Bronchial epithelial cell (primary cell): ENCODE data around the gene PRDM15. TPM values are rescaled to one million over a fixed set of nuclear protein-coding genes. Genes with fewer than 3 reads are reported as not detected.

Source experiments
- DNase-seq: peaks from one replicate; pipeline ENCODE4 v3.0.0-alpha.2; 2010; ENCODE audit warnings: low read depth
- FAIRE-seq: peaks from 2 replicates; lab custom pipeline; 2011; peaks lifted over from hg19 to GRCh38; lab: Jason Lieb, UNC
- H3K27me3 ChIP-seq: 2 replicates; pipeline ENCODE4 v1.5.1; 2011; ENCODE audit warnings: low read length; ENCODE audit not compliant: control insufficient read depth, insufficient read depth
- H3K36me3 ChIP-seq: 2 replicates; pipeline ENCODE4 v1.5.1; 2011; ENCODE audit warnings: low read length; ENCODE audit not compliant: control insufficient read depth, insufficient read depth
- H3K4me3 ChIP-seq: 2 replicates; pipeline ENCODE4 v1.5.1; 2011; ENCODE audit warnings: mild to moderate bottlenecking, low read depth, low read length, control low read depth
- CTCF ChIP-seq: IDR thresholded peaks from 2 replicates; pipeline ENCODE4 v1.5.1; 2011; ENCODE audit warnings: mild to moderate bottlenecking, moderate library complexity, low read length, control low read depth, inconsistent platforms; ENCODE audit not compliant: insufficient read depth, severe bottlenecking
- total RNA-seq: library from RNA; depleted of rRNA; stranded (reverse); fragments of >200 nt; gene quantifications from 2 replicates; pipeline ENCODE4 v1.2.1, GENCODE V29; 2014

PRDM15 gene
- total RNA-seq, 1 donor from 2014 or later, result 6.1 TPM

DNA sequence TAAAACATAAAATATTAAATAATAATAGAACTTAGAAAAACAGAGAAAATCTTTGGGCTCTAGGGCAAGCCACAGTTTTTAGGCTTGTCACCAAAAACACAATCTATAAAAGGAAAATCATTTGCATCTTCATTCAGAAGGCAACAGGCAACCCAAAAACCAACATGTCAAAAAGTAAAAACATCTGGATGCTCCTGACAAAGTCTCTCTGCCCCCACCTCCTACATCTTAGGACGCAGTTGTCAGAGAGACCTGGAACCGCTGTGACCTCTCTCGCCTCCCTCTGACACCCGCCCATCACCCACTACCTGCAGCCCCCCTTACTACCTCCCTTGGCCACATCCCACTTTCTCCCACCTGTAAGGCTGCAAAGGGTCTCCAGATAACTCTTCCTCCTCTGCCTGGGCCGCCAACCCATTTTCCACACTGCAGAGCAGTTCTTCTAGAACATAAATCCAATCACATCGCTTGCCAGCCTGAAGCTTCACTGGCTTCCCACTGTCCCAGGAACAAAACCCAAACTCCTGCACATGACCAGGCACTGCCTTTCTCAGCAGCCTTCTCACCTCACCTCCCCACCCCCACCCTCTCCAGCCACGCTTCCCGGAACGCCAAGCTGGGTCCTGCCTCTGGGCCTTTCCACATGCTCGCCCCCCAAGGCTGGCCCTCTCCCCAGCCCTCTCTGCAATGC, 14.7 kb downstream of the PRDM15 start:
- peaks cover 2% of the 10 kb centered on the region for H3K36me3 ChIP-seq
- no peak for FAIRE-seq
- no peak overlapping the region for H3K4me3 ChIP-seq
- no peaks in the 10 kb centered on the region for H3K27me3 ChIP-seq
- no peak for DNase-seq
- TF ChIP-seq CTCF, result no peak

- TF ChIP-seq CTCF, result no peak
- Histone ChIP-seq H3K4me3 (no peak overlapping the region), H3K27me3 (no peaks in the 10 kb centered on the region), H3K36me3 (peaks cover 6% of the 10 kb centered on the region)
- DNase-seq (no peak), FAIRE-seq (no peak)
Measured at GRCh38 chr21:41863439-41863740, 15.8 kb downstream of the PRDM15 start.

DNA sequence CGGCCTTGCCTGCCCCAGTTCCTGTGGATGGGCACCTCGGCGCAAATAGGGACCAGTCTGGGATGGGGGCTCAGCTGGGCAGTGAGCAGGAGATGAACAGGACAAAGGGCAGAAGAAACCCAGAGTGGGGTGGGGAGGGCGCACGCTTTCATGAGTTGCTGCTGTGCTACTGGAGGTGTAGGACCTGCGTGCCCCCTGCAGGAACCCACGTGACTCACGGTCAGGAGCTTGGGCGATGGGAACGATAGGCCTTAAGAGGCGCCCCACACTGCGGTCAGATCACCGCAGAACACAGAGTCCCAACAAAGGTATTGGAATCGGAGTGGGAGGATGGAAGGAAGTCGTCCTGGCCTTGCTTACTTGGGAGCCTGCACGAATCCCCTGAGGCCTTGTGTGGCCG, 17.2 kb downstream of the PRDM15 start:
- Histone ChIP-seq H3K4me3 (no peak overlapping the region), H3K36me3 (peaks cover 8% of the 10 kb centered on the region), H3K27me3 (no peaks in the 10 kb centered on the region)
- FAIRE-seq (no peak), DNase-seq (no peak)
- no peak for TF ChIP-seq CTCF

GRCh38 chr21:41861255-41861654, 17.9 kb downstream of the PRDM15 start:
- no peak for TF ChIP-seq CTCF
- FAIRE-seq, result no peak
- no peak for DNase-seq

GRCh38 chr21:41859297-41859980, 19.7 kb downstream of the PRDM15 start:
- FAIRE-seq (peak; percentile 55), DNase-seq (no peak)
- Histone ChIP-seq H3K27me3 (no peaks in the 10 kb centered on the region), H3K4me3 (no peak overlapping the region), H3K36me3 (peaks cover 10% of the 10 kb centered on the region)
- no peak for TF ChIP-seq CTCF

More at GRCh38 chr21:41861255-41861654, 17.9 kb downstream of the PRDM15 start:
- Histone ChIP-seq H3K4me3 (no peak overlapping the region), H3K36me3 (peaks cover 8% of the 10 kb centered on the region), H3K27me3 (no peaks in the 10 kb centered on the region)
